ENCODE results near the gene PRKN. TPM values are rescaled to one million over a fixed set of nuclear protein-coding genes. Genes with fewer than 3 reads are reported as not detected.

Gene PRKN
- total and polyA plus RNA-seq, 9 of the 15 experiments (the other 6 are each of a cell fraction or from before 2014, with no cell fraction given), result 0.03 to 0.96 (median 0.15) TPM; not detected in 2

DNA sequence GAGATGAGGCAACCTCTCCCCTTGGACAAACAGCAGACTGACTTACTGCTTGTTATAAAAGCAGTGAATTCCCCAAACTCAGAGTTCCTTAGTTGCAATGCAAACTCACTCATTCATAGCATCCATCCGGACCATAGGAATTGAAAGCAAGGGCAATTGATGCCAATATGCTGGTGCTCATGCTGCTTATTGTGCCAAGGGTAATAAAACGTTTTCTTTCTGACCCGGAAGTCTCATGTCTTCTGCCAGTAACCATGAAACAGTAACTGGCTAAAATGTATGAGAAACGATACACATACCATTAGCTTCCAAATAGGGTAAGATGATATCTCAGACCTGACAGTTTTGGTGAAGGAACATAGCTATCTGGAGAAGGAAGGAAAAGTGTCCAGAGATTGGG lies 18.1 kb downstream of the PRKN start (continued):
- TF ChIP-seq, protein P1, sequence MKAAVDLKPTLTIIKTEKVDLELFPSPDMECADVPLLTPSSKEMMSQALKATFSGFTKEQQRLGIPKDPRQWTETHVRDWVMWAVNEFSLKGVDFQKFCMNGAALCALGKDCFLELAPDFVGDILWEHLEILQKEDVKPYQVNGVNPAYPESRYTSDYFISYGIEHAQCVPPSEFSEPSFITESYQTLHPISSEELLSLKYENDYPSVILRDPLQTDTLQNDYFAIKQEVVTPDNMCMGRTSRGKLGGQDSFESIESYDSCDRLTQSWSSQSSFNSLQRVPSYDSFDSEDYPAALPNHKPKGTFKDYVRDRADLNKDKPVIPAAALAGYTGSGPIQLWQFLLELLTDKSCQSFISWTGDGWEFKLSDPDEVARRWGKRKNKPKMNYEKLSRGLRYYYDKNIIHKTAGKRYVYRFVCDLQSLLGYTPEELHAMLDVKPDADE (conservative IDR thresholded peaks at IDR 0.05; ENCODE audit: control insufficient read depth, low read depth, low read length), result no peak
- TF ChIP-seq PPARD (CRISPR knock-in tag; IDR thresholded peaks at IDR 0.05), result no peak

DNA sequence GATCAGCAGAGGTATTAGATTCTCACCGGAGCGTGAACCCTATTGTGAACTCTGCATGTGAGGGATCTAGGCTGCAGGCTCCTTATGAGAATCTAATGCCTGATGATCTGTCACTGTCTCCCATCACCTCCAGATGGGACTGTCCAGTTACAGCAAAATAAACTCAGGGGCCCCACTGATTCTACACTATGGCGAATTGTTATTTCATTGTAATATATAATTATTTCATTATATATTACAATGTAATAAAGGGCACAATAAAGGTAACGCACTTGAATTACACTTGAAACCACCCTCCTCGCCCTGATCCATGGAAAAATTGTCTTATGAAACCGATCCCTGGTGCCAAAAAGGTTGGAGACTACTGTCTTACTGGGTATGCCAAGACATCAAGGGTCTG lies 18.6 kb downstream of the PRKN start:
- WGBS (ENCODE audit: insufficient coverage, low coverage, missing lambda C conversion rate), result under 1% methylated on average over 6 of the region's 6 CpGs
- CTCF ChIA-PET (ENCODE audit: low intra/inter-chr PET ratio), result no interaction called here
- in situ Hi-C loops (cut with MboI), result no loop called here
- TF ChIP-seq, protein P2, sequence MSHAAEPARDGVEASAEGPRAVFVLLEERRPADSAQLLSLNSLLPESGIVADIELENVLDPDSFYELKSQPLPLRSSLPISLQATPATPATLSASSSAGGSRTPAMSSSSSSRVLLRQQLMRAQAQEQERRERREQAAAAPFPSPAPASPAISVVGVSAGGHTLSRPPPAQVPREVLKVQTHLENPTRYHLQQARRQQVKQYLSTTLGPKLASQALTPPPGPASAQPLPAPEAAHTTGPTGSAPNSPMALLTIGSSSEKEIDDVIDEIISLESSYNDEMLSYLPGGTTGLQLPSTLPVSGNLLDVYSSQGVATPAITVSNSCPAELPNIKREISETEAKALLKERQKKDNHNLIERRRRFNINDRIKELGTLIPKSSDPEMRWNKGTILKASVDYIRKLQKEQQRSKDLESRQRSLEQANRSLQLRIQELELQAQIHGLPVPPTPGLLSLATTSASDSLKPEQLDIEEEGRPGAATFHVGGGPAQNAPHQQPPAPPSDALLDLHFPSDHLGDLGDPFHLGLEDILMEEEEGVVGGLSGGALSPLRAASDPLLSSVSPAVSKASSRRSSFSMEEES (CRISPR knock-in tag; IDR thresholded peaks at IDR 0.05), result no peak
- no peak for TF ChIP-seq SAP30 (IDR thresholded peaks at IDR 0.05; ENCODE audit: borderline replicate concordance, insufficient read depth, low read depth, low read length, poor library complexity, severe bottlenecking)
- TF ChIP-seq WHSC1 (IDR thresholded peaks at IDR 0.05; ENCODE audit: low read length), result no peak
- no peak for TF ChIP-seq EZH2 (IDR thresholded peaks at IDR 0.05; ENCODE audit: borderline replicate concordance, low read depth, low read length)
- TF ChIP-seq, protein P3, sequence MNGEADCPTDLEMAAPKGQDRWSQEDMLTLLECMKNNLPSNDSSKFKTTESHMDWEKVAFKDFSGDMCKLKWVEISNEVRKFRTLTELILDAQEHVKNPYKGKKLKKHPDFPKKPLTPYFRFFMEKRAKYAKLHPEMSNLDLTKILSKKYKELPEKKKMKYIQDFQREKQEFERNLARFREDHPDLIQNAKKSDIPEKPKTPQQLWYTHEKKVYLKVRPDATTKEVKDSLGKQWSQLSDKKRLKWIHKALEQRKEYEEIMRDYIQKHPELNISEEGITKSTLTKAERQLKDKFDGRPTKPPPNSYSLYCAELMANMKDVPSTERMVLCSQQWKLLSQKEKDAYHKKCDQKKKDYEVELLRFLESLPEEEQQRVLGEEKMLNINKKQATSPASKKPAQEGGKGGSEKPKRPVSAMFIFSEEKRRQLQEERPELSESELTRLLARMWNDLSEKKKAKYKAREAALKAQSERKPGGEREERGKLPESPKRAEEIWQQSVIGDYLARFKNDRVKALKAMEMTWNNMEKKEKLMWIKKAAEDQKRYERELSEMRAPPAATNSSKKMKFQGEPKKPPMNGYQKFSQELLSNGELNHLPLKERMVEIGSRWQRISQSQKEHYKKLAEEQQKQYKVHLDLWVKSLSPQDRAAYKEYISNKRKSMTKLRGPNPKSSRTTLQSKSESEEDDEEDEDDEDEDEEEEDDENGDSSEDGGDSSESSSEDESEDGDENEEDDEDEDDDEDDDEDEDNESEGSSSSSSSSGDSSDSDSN (IDR thresholded peaks at IDR 0.05; ENCODE audit: borderline replicate concordance in 1 of 2, low read depth in 2 of 2, low read length in 2 of 2), result no peak
- TF ChIP-seq ELF2 (CRISPR knock-in tag; IDR thresholded peaks at IDR 0.05), result no peak
- no peak for TF ChIP-seq ZKSCAN3 (CRISPR knock-in tag; IDR thresholded peaks at IDR 0.05)
- TF ChIP-seq NR3C1 (CRISPR knock-in tag; IDR thresholded peaks at IDR 0.05), result no peak
- TF ChIP-seq POLR2B (IDR thresholded peaks at IDR 0.05; ENCODE audit: low read depth, partially characterized antibody), result no peak
- TF ChIP-seq, protein P4, sequence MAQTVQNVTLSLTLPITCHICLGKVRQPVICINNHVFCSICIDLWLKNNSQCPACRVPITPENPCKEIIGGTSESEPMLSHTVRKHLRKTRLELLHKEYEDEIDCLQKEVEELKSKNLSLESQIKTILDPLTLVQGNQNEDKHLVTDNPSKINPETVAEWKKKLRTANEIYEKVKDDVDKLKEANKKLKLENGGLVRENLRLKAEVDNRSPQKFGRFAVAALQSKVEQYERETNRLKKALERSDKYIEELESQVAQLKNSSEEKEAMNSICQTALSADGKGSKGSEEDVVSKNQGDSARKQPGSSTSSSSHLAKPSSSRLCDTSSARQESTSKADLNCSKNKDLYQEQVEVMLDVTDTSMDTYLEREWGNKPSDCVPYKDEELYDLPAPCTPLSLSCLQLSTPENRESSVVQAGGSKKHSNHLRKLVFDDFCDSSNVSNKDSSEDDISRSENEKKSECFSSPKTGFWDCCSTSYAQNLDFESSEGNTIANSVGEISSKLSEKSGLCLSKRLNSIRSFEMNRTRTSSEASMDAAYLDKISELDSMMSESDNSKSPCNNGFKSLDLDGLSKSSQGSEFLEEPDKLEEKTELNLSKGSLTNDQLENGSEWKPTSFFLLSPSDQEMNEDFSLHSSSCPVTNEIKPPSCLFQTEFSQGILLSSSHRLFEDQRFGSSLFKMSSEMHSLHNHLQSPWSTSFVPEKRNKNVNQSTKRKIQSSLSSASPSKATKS (CRISPR knock-in tag; IDR thresholded peaks at IDR 0.05), result no peak
- TF ChIP-seq ZNF239 (CRISPR knock-in tag; IDR thresholded peaks at IDR 0.05), result no peak
- TF ChIP-seq ZFP30 (CRISPR knock-in tag; IDR thresholded peaks at IDR 0.05; ENCODE audit: borderline replicate concordance), result no peak
- no peak for TF ChIP-seq RHOXF2B (CRISPR knock-in tag; conservative IDR thresholded peaks at IDR 0.05)

More for the DNA sequence above, 18.6 kb downstream of the PRKN start:
- no peak for DNase-seq (ENCODE audit: extremely low read depth in 1 of 4, low spot score in 3 of 4)
- Histone ChIP-seq H2AFZ (ENCODE audit: low read depth, low read length) (no peak overlapping the region), H3K9me3 (replicated peaks; ENCODE audit: control insufficient read depth, insufficient read depth, low read depth, low read length) (no peaks in the 10 kb centered on the region), H3K79me2 (ENCODE audit: control insufficient read depth, insufficient read depth, low read length) (no peaks in the 10 kb centered on the region), H3K4me3 (no peak overlapping the region), H4K20me1 (replicated peaks; ENCODE audit: control insufficient read depth, insufficient read depth, low read length) (no peaks in the 10 kb centered on the region), H3K9me1 (ENCODE audit: control insufficient read depth, insufficient read depth, low read length) (no peaks in the 10 kb centered on the region), H3K4me1 (replicated peaks in 1 of 2; ENCODE audit: control insufficient read depth in 2 of 2, insufficient read depth in 2 of 2, low read length in 2 of 2) (no peaks in the 10 kb centered on the region), H3K27me3 (ENCODE audit: control insufficient read depth in 2 of 2, insufficient read depth in 2 of 2, low read length in 2 of 2) (no peaks in the 10 kb centered on the region), H3K4me2 (ENCODE audit: insufficient read depth, low read length) (no peak overlapping the region), H3K9ac (ENCODE audit: insufficient read depth in 1 of 2, low read depth in 2 of 2, low read length in 2 of 2) (no peak overlapping the region), H3K27ac (ENCODE audit: extremely low read depth, low read depth, low read length) (no peak overlapping the region), H3K36me3 (ENCODE audit: control insufficient read depth, insufficient read depth, low read length) (no peaks in the 10 kb centered on the region)
- intact Hi-C loops (cut with micrococcal nuclease), result no loop called here
- POLR2A ChIA-PET, result no interaction called here
- no peak for FAIRE-seq
- no TSS peak for BruUV-seq (replicated peaks)
- no peak for ATAC-seq
